ENCODE data around the gene EIF4EBP2. TPM values are rescaled to one million over a fixed set of nuclear protein-coding genes. Genes with fewer than 3 reads are reported as not detected.

EIF4EBP2 gene
- polyA plus RNA-seq, 1 donor from 2014 or later: 39.6 TPM

DNA sequence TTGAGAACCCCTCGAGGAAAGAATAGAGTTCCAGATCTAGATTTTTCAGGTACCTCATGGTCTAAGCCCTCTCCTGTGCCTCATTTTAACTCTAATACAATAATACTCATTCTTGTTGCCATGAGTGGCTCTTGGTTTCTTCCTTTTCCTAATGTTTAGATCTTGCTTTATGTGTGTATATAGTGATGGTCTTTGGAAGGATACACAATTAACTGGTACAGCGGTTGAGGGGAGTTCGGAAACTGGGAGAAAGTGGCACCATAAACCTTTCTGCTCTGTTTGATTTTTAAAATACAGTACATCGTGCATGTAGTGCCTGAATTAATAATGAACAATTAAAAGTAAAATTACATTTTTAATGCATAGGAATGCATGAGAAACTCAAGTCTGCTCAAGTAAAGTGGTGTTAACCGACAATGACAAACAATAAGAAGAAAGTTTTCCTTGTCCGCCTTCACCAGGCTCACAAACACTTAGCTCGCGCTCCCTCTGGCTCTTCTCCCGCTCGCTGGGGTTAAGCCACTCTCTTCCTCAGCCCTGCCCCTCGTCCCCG lies 386 bp upstream of the EIF4EBP2 start:
- Mint-ChIP-seq H3K27ac (peak overlapping the region; percentile 69 to 80 (median 73)), H3K9me3 (no peaks in the 10 kb centered on the region), H3K27me3 (no peaks in the 10 kb centered on the region), H3K36me3 (no peaks in the 10 kb centered on the region), H3K4me1 (peaks cover 25 to 34% (median 26%) of the 10 kb centered on the region in 3 donors), H3K4me3 (peak overlapping the region; percentile 91 to 98 (median 96))

GRCh38 chr10:70404787-70405036 lies 767 bp downstream of the EIF4EBP2 start:
- Mint-ChIP-seq H3K4me1 (peaks cover 32 to 38% (median 33%) of the 10 kb centered on the region in 3 donors), H3K9me3 (no peaks in the 10 kb centered on the region), H3K27ac (peak overlapping the region; percentile 53 to 92 (median 69)), H3K27me3 (no peaks in the 10 kb centered on the region), H3K4me3 (peak overlapping the region; percentile 91 to 98 (median 96)), H3K36me3 (peaks cover 3% of the 10 kb centered on the region)

DNA sequence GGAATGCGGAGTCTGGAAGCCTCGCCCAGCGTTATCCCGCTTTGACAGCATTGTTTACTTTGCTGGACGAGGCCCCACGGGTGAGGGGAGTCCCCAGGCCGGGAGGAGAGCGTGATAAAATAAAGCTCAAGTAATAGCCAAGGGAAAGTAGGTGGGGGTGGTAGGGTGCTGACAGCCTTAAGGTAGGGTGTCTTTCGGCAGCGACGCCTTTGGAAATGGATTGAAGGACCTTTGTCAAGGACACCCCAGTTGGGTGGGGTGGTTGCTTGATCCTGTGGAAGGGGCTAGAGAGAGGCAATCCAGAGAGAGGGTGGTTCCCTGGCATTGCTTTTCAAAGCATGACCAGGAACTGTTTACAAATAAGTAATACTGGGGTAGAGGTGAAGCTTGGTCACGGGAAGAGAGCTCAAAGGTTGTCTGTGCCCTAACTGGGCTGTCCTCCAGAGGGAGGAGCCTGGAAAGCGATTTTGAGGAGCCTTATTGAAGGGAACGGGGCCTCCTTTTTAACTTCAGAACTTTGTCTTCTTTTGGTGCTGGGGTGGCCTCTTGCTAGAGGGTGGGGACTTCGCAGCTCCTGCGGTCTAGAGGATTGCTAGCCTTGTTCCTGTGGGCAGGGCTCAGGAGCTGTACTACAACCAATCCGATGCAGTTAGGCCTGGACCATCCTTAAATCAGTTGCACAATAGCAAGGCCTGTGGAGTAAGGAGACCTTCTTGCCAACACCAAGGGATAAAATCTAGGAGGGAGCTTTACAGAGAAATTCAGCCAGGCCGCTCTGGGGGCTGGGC lies 1.3 kb downstream of the EIF4EBP2 start:
- peak overlapping the region; percentile 34 to 92 (median 69) for H3K27ac Mint-ChIP-seq
- peaks cover 3% of the 10 kb centered on the region for H3K36me3 Mint-ChIP-seq
- H3K4me1 Mint-ChIP-seq: peaks cover 32 to 40% (median 34%) of the 10 kb centered on the region in 3 donors
- no peaks in the 10 kb centered on the region for H3K27me3 Mint-ChIP-seq
- no peaks in the 10 kb centered on the region for H3K9me3 Mint-ChIP-seq
- peak overlapping the region; percentile 91 to 98 (median 96) for H3K4me3 Mint-ChIP-seq

DNA sequence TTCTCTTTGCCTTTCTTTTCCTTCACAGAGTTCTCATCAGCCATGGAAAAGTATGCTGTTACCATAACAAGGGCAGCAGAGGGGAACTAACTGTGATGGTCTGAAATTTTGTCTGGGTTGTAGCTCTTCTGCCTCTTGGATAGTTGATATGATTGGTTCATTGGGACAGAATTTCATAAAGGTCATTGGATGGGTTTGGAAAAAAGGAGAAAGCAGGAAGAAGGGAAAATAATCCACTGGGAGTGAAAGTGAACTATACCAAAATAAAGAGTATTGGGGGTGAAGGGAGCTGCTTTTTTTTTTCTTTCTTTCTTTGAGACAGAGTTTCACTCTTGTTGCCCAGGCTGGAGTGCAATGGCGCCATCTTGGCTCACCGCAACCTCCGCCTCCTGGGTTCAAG lies 5.8 kb downstream of the EIF4EBP2 start:
- Mint-ChIP-seq H3K27me3 (no peaks in the 10 kb centered on the region), H3K4me1 (peaks cover 34 to 44% (median 43%) of the 10 kb centered on the region in 3 donors), H3K36me3 (peaks cover 7% of the 10 kb centered on the region), H3K9me3 (no peaks in the 10 kb centered on the region), H3K27ac (no peak overlapping the region), H3K4me3 (peak overlapping the region in 1 of 4 donors; percentile 7)

DNA sequence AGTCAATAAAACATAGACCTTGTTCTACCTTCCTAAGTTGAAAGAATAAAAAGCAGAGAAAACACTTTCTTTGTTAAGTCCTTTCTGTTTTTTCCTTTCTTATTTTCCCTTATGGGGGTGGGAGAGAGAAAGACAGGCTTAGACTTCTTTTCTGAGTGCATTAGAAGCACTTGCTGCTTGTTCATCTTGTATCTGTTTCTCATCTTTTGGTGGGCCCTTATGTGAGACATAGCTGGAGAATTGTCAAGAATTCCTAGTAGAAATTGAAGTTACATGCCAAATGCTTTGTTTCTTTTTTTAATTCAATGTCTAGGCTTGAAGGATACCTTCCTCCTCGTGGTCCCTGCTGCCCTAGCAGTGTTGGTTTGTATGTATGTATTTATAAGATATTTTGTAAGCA lies 6.7 kb downstream of the EIF4EBP2 start:
- Mint-ChIP-seq H3K27ac (no peak overlapping the region), H3K9me3 (no peaks in the 10 kb centered on the region), H3K36me3 (peaks cover 7% of the 10 kb centered on the region), H3K4me1 (peaks cover 27 to 43% (median 40%) of the 10 kb centered on the region in 3 donors), H3K4me3 (no peak overlapping the region), H3K27me3 (no peaks in the 10 kb centered on the region)

DNA sequence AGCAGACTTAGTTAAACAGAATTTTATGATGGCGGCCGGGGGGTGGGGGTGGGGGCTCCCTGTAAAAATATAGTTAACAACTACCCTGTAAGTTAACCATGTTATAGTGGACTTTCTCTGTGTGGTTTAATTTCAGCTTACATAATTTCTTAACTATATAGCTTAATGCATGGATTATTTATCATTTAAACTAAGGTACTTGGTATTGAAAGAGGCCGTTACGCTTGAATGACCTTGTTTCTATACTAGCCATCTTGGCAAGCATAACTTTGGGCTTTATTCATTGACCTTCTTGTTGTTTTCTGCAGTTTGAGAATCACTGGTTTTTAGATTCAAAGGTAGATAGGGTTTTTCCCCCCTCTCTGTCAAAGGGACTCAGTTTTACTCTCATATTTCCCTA lies 8.4 kb downstream of the EIF4EBP2 start:
- no peak overlapping the region for H3K4me3 Mint-ChIP-seq
- H3K4me1 Mint-ChIP-seq: peaks cover 29 to 36% (median 34%) of the 10 kb centered on the region in 3 donors
- peaks cover 7% of the 10 kb centered on the region for H3K36me3 Mint-ChIP-seq
- H3K27ac Mint-ChIP-seq: no peak overlapping the region
- no peaks in the 10 kb centered on the region for H3K9me3 Mint-ChIP-seq
- no peaks in the 10 kb centered on the region for H3K27me3 Mint-ChIP-seq

GRCh38 chr10:70417568-70417967 lies 13.6 kb downstream of the EIF4EBP2 start:
- H3K4me3 Mint-ChIP-seq: no peak overlapping the region
- H3K4me1 Mint-ChIP-seq: peaks cover 13 to 23% (median 19%) of the 10 kb centered on the region in 3 donors
- peak overlapping the region in 1 of 3 donors; percentile 22 for H3K27ac Mint-ChIP-seq
- no peaks in the 10 kb centered on the region for H3K9me3 Mint-ChIP-seq
- H3K27me3 Mint-ChIP-seq: no peaks in the 10 kb centered on the region
- H3K36me3 Mint-ChIP-seq: peaks cover 1% of the 10 kb centered on the region

- H3K36me3 Mint-ChIP-seq: peaks cover 1% of the 10 kb centered on the region
- H3K4me3 Mint-ChIP-seq: no peak overlapping the region
- H3K4me1 Mint-ChIP-seq: peaks cover 13 to 16% (median 16%) of the 10 kb centered on the region in 3 donors
- H3K27ac Mint-ChIP-seq: peak overlapping the region in 1 of 3 donors; percentile 49
- H3K27me3 Mint-ChIP-seq: no peaks in the 10 kb centered on the region
- no peaks in the 10 kb centered on the region for H3K9me3 Mint-ChIP-seq
Observed at GRCh38 chr10:70418229-70418628, 14.3 kb downstream of the EIF4EBP2 start.

- H3K27me3 Mint-ChIP-seq: no peaks in the 10 kb centered on the region
- peaks cover 1% of the 10 kb centered on the region for H3K36me3 Mint-ChIP-seq
- H3K4me1 Mint-ChIP-seq: peaks cover 13 to 14% (median 14%) of the 10 kb centered on the region in 3 donors
- H3K9me3 Mint-ChIP-seq: no peaks in the 10 kb centered on the region
- no peak overlapping the region for H3K27ac Mint-ChIP-seq
- H3K4me3 Mint-ChIP-seq: no peak overlapping the region
Observed at GRCh38 chr10:70418713-70419112, 14.8 kb downstream of the EIF4EBP2 start.

- Mint-ChIP-seq H3K9me3 (no peaks in the 10 kb centered on the region), H3K27me3 (no peaks in the 10 kb centered on the region), H3K4me3 (no peak overlapping the region), H3K36me3 (peaks cover 4% of the 10 kb centered on the region), H3K27ac (no peak overlapping the region), H3K4me1 (no peaks in the 10 kb centered on the region)
Observed at GRCh38 chr10:70424320-70424719, 20.4 kb downstream of the EIF4EBP2 start.

GRCh38 chr10:70425096-70425495 lies 21.2 kb downstream of the EIF4EBP2 start:
- H3K27ac Mint-ChIP-seq: no peak overlapping the region
- peaks cover 4% of the 10 kb centered on the region for H3K36me3 Mint-ChIP-seq

GRCh38 chr10:70426823-70427222 lies 22.9 kb downstream of the EIF4EBP2 start:
- H3K27ac Mint-ChIP-seq: no peak overlapping the region

More at GRCh38 chr10:70425096-70425495, 21.2 kb downstream of the EIF4EBP2 start:
- no peaks in the 10 kb centered on the region for H3K27me3 Mint-ChIP-seq
- no peak overlapping the region for H3K4me3 Mint-ChIP-seq
- no peaks in the 10 kb centered on the region for H3K4me1 Mint-ChIP-seq
- no peaks in the 10 kb centered on the region for H3K9me3 Mint-ChIP-seq

GRCh38 chr10:70430493-70431445 lies 26.8 kb downstream of the EIF4EBP2 start:
- Mint-ChIP-seq H3K4me1 (peaks cover 6 to 22% (median 14%) of the 10 kb centered on the region in 3 donors), H3K36me3 (peaks cover 6% of the 10 kb centered on the region), H3K27me3 (no peaks in the 10 kb centered on the region), H3K9me3 (no peaks in the 10 kb centered on the region), H3K27ac (no peak overlapping the region), H3K4me3 (no peak overlapping the region)

More at GRCh38 chr10:70426823-70427222, 22.9 kb downstream of the EIF4EBP2 start:
- Mint-ChIP-seq H3K4me3 (no peak overlapping the region), H3K9me3 (no peaks in the 10 kb centered on the region), H3K27me3 (no peaks in the 10 kb centered on the region), H3K36me3 (peaks cover 4% of the 10 kb centered on the region), H3K4me1 (peaks cover 0 to 8% (median 1%) of the 10 kb centered on the region in 3 donors)

DNA sequence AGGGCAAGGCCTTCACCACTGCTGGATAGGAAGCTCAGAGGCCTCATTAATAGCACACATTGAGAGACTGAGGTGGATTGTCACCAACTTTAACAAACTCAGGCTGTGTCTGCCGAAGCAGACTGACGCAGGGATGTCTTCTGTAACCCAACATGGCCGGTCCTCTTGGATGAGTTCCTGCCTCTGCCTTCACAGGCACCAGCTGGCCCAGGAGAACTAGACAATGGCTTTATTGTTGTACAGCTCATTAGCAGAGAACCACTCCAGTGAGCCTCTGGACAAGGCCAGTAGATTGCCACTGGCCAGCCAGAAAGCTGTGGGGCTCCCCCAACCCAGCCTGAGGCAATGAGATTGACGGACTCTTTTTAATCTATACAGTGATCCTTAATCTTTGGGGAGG lies 28.2 kb downstream of the EIF4EBP2 start:
- no peaks in the 10 kb centered on the region for H3K27me3 Mint-ChIP-seq
- H3K9me3 Mint-ChIP-seq: no peaks in the 10 kb centered on the region
- peaks cover 6 to 22% (median 14%) of the 10 kb centered on the region in 3 donors for H3K4me1 Mint-ChIP-seq
- peak overlapping the region in 2 of 4 donors; percentile 8 to 92 for H3K4me3 Mint-ChIP-seq
- peak overlapping the region in 2 of 3 donors; percentile 63 to 88 for H3K27ac Mint-ChIP-seq
- H3K36me3 Mint-ChIP-seq: peaks cover 7% of the 10 kb centered on the region

Data from IgD-negative memory B cell (primary cell).